Measurements from ENCODE around the gene MTRF1L. TPM values are rescaled to one million over a fixed set of nuclear protein-coding genes. Genes with fewer than 3 reads are reported as not detected.

The MTRF1L gene
- total RNA-seq, 2 donors from 2014 or later: 17.3 to 18.7 TPM

- no peaks in the 10 kb centered on the region for H3K27me3 Mint-ChIP-seq (ENCODE audit: insufficient read depth)
- no peak overlapping the region for H3K27ac ChIP-seq (ENCODE audit: low read depth, low read length)
- DNase-seq: no peak
- H3K9ac ChIP-seq (ENCODE audit: extremely low read depth, low read length, poor library complexity, severe bottlenecking): no peak overlapping the region
- H3K9me3 ChIP-seq (ENCODE audit: control insufficient read depth, low read length): no peaks in the 10 kb centered on the region
- H3K27me3 ChIP-seq (ENCODE audit: control insufficient read depth, insufficient read depth, low read length, poor library complexity, severe bottlenecking): no peaks in the 10 kb centered on the region
- H3K36me3 Mint-ChIP-seq (ENCODE audit: low read depth): no peaks in the 10 kb centered on the region
- no peak for TF ChIP-seq CTCF (conservative IDR thresholded peaks at IDR 0.05)
- peaks cover 14% of the 10 kb centered on the region for H3K4me1 Mint-ChIP-seq
- H3K36me3 ChIP-seq (ENCODE audit: control insufficient read depth, insufficient read depth, low read length): no peaks in the 10 kb centered on the region
- no peak overlapping the region for H3K27ac Mint-ChIP-seq
- WGBS, 2 experiments (ENCODE audit: insufficient coverage in 1 of 2, insufficient read length in 1 of 2): 86 to 91% methylated on average over 3 to 4 of the region's 4 CpGs
- no peak overlapping the region for H3K4me3 ChIP-seq (ENCODE audit: low read length)
- H3K9me3 Mint-ChIP-seq: no peaks in the 10 kb centered on the region
- H3K4me1 ChIP-seq (ENCODE audit: control insufficient read depth, insufficient read depth, low read length): no peaks in the 10 kb centered on the region
- H3K4me3 Mint-ChIP-seq: no peak overlapping the region
Observed at GRCh38 chr6:153028963-153029362, 26.5 kb upstream of the MTRF1L start.

- Mint-ChIP-seq H3K4me1 (peaks cover 14% of the 10 kb centered on the region), H3K27me3 (ENCODE audit: insufficient read depth) (no peaks in the 10 kb centered on the region), H3K27ac (no peak overlapping the region), H3K36me3 (ENCODE audit: low read depth) (no peaks in the 10 kb centered on the region), H3K4me3 (no peak overlapping the region), H3K9me3 (no peaks in the 10 kb centered on the region)
- H3K27me3 ChIP-seq (ENCODE audit: control insufficient read depth, insufficient read depth, low read length, poor library complexity, severe bottlenecking): no peaks in the 10 kb centered on the region
- no peaks in the 10 kb centered on the region for H3K36me3 ChIP-seq (ENCODE audit: control insufficient read depth, insufficient read depth, low read length)
- H3K4me1 ChIP-seq (ENCODE audit: control insufficient read depth, insufficient read depth, low read length): no peaks in the 10 kb centered on the region
- no peak for DNase-seq
- no peak for TF ChIP-seq CTCF (conservative IDR thresholded peaks at IDR 0.05)
- H3K9ac ChIP-seq (ENCODE audit: extremely low read depth, low read length, poor library complexity, severe bottlenecking): no peak overlapping the region
- H3K4me3 ChIP-seq (ENCODE audit: low read length): no peak overlapping the region
- H3K9me3 ChIP-seq (ENCODE audit: control insufficient read depth, low read length): no peaks in the 10 kb centered on the region
- 93 to 95% methylated on average over 2 of the region's 2 CpGs for WGBS, 2 experiments (ENCODE audit: insufficient coverage in 1 of 2, insufficient read length in 1 of 2)
- H3K27ac ChIP-seq (ENCODE audit: low read depth, low read length): no peak overlapping the region
Observed at GRCh38 chr6:153028286-153028685, 25.8 kb upstream of the MTRF1L start.

- Mint-ChIP-seq H3K36me3 (ENCODE audit: low read depth) (no peaks in the 10 kb centered on the region), H3K4me3 (no peak overlapping the region), H3K9me3 (no peaks in the 10 kb centered on the region), H3K4me1 (peaks cover 14% of the 10 kb centered on the region), H3K27ac (no peak overlapping the region), H3K27me3 (ENCODE audit: insufficient read depth) (no peaks in the 10 kb centered on the region)
- Histone ChIP-seq H3K9me3 (ENCODE audit: control insufficient read depth, low read length) (no peaks in the 10 kb centered on the region), H3K27ac (ENCODE audit: low read depth, low read length) (no peak overlapping the region), H3K4me3 (ENCODE audit: low read length) (no peak overlapping the region), H3K4me1 (ENCODE audit: control insufficient read depth, insufficient read depth, low read length) (no peaks in the 10 kb centered on the region), H3K9ac (ENCODE audit: extremely low read depth, low read length, poor library complexity, severe bottlenecking) (no peak overlapping the region), H3K36me3 (ENCODE audit: control insufficient read depth, insufficient read depth, low read length) (no peaks in the 10 kb centered on the region), H3K27me3 (ENCODE audit: control insufficient read depth, insufficient read depth, low read length, poor library complexity, severe bottlenecking) (no peaks in the 10 kb centered on the region)
- WGBS, 2 experiments (ENCODE audit: insufficient coverage in 1 of 2, insufficient read length in 1 of 2): 83 to 100% methylated on average over 3 to 4 of the region's 4 CpGs
- no peak for TF ChIP-seq CTCF (conservative IDR thresholded peaks at IDR 0.05)
- no peak for DNase-seq
Observed at GRCh38 chr6:153027480-153027879, 25.0 kb upstream of the MTRF1L start.

All from endodermal cell (in vitro differentiated cells).